ENCODE results near the gene BCL11B. TPM values are rescaled to one million over a fixed set of nuclear protein-coding genes. Genes with fewer than 3 reads are reported as not detected.

BCL11B gene
- polyA plus RNA-seq, 3 donors, result 0.01 TPM; not detected in 2

DNA sequence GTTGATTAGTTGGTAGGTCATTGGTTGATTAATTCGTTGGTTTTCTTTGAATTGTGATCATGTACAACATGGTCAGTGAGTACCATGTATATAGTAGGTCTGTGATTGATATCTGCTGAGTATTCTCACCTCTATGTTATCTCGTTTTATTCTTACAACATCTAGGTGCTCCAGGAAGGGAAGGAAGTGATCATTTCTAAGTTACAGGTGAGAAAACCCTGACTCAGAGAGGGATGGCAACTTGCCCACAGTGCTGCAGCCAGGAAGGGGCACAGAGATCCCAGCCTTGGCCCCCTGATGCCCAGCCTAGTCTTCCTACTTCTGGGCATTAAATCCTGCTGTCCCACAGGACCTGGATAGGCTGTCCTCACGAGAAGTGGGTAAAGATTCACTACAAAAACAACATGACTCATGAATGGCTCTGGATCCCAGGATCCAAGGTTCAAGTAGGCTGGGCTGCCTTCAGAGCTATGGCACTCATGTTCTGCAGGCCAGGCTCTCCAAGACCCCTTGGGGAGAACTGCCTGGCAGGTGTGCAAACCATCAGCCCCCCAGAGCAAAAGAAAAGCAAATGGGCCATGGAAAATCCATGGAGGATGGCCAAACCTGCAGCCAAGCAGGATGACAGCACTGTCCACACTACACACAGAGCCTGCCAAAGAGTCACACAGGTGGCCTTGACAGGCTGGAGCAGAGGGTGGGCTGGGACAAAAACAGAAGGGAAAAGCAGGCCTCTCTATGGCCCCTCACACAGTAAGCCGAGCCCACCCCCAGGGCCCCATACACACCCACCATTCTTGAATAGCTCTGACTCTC lies 146.2 kb downstream of the BCL11B start:
- H3K9ac ChIP-seq (ENCODE audit: insufficient read depth, low read length, poor library complexity, severe bottlenecking), result no peak overlapping the region
- H3K79me2 ChIP-seq (ENCODE audit: insufficient read depth, low read length), result no peaks in the 10 kb centered on the region
- peaks cover 5 to 7% (median 5%) of the 10 kb centered on the region in 3 donors for H3K27me3 Mint-ChIP-seq (ENCODE audit: low read depth in 3 of 3)
- H3K27ac Mint-ChIP-seq, result no peak overlapping the region
- DNase-seq, result no peak
- H3K36me3 Mint-ChIP-seq, result no peaks in the 10 kb centered on the region
- no peaks in the 10 kb centered on the region for H3K9me3 ChIP-seq (replicated peaks in 1 of 2; ENCODE audit: control insufficient read depth in 1 of 2, insufficient read depth in 1 of 2, low read length in 2 of 2)
- peaks cover 0 to 4% (median 2%) of the 10 kb centered on the region in 7 donors for H3K9me3 Mint-ChIP-seq
- no peak overlapping the region for H2AFZ ChIP-seq (ENCODE audit: insufficient read depth, low read depth, low read length, poor library complexity, severe bottlenecking)
- H3K27me3 ChIP-seq (ENCODE audit: control insufficient read depth in 2 of 2, insufficient read depth in 2 of 2, low read length in 2 of 2), result no peaks in the 10 kb centered on the region
- H3K4me3 ChIP-seq (replicated peaks in 1 of 3; ENCODE audit: low read depth in 2 of 3, low read length in 3 of 3), result no peak overlapping the region
- 100% methylated on average over 1 of the region's 4 CpGs for WGBS (ENCODE audit: insufficient coverage)
- H3K36me3 ChIP-seq (replicated peaks in 1 of 2; ENCODE audit: control insufficient read depth in 1 of 2, insufficient read depth in 2 of 2, low read length in 2 of 2), result no peaks in the 10 kb centered on the region
- H3K4me3 Mint-ChIP-seq, result no peak overlapping the region
- intact Hi-C loops (cut with micrococcal nuclease), result no loop called here
- no peak overlapping the region for H3K4me2 ChIP-seq (replicated peaks; ENCODE audit: extremely low read depth, low read length, poor library complexity, severe bottlenecking)
- H3K4me1 ChIP-seq (ENCODE audit: control insufficient read depth in 1 of 2, insufficient read depth in 2 of 2, low read length in 2 of 2), result no peaks in the 10 kb centered on the region
- H4K20me1 ChIP-seq (ENCODE audit: insufficient read depth, low read length), result no peaks in the 10 kb centered on the region
- peaks cover 4% of the 10 kb centered on the region for H3K4me1 Mint-ChIP-seq
- no peak for TF ChIP-seq CTCF (IDR thresholded peaks at IDR 0.05)
- H3K27ac ChIP-seq (ENCODE audit: low read depth in 1 of 2, low read length in 2 of 2), result no peak overlapping the region

- TF ChIP-seq CTCF (IDR thresholded peaks at IDR 0.05), result no peak
- H3K4me3 Mint-ChIP-seq, result no peak overlapping the region
- Histone ChIP-seq H3K27me3 (ENCODE audit: control insufficient read depth in 2 of 2, insufficient read depth in 2 of 2, low read length in 2 of 2) (no peaks in the 10 kb centered on the region), H3K9me3 (replicated peaks in 1 of 2; ENCODE audit: control insufficient read depth in 1 of 2, insufficient read depth in 1 of 2, low read length in 2 of 2) (no peaks in the 10 kb centered on the region), H3K79me2 (ENCODE audit: insufficient read depth, low read length) (no peaks in the 10 kb centered on the region), H3K4me3 (replicated peaks in 1 of 3; ENCODE audit: low read depth in 2 of 3, low read length in 3 of 3) (no peak overlapping the region), H3K4me1 (ENCODE audit: control insufficient read depth in 1 of 2, insufficient read depth in 2 of 2, low read length in 2 of 2) (no peaks in the 10 kb centered on the region), H3K27ac (ENCODE audit: low read depth in 1 of 2, low read length in 2 of 2) (no peak overlapping the region), H3K36me3 (replicated peaks in 1 of 2; ENCODE audit: control insufficient read depth in 1 of 2, insufficient read depth in 2 of 2, low read length in 2 of 2) (no peaks in the 10 kb centered on the region), H3K4me2 (replicated peaks; ENCODE audit: extremely low read depth, low read length, poor library complexity, severe bottlenecking) (no peak overlapping the region), H2AFZ (ENCODE audit: insufficient read depth, low read depth, low read length, poor library complexity, severe bottlenecking) (no peak overlapping the region), H3K9ac (ENCODE audit: insufficient read depth, low read length, poor library complexity, severe bottlenecking) (no peak overlapping the region), H4K20me1 (ENCODE audit: insufficient read depth, low read length) (no peaks in the 10 kb centered on the region)
- no peak for DNase-seq
- intact Hi-C loops (cut with micrococcal nuclease), result no loop called here
- peaks cover 4% of the 10 kb centered on the region for H3K4me1 Mint-ChIP-seq
- H3K9me3 Mint-ChIP-seq, result peaks cover 0 to 4% (median 2%) of the 10 kb centered on the region in 7 donors
- H3K27me3 Mint-ChIP-seq (ENCODE audit: low read depth in 3 of 3), result peaks cover 5 to 9% (median 7%) of the 10 kb centered on the region in 3 donors
- no peak overlapping the region for H3K27ac Mint-ChIP-seq
- WGBS (ENCODE audit: insufficient coverage), result 97% methylated on average over 7 of the region's 10 CpGs
- H3K36me3 Mint-ChIP-seq, result no peaks in the 10 kb centered on the region
Measured at GRCh38 chr14:99125113-99125512, 146.9 kb downstream of the BCL11B start.
